Measurements from ENCODE around the gene MAMDC4. TPM values are rescaled to one million over a fixed set of nuclear protein-coding genes. Genes with fewer than 3 reads are reported as not detected.

Gene MAMDC4
- total and polyA plus RNA-seq, 2 of the 13 experiments (the other 11 are each of a cell fraction or from before 2014, with no cell fraction given): 6.0 to 6.8 TPM

GRCh38 chr9:136851941-136852663 is at the start of gene MAMDC4 (continued):
- TF ChIP-seq, protein P1, sequence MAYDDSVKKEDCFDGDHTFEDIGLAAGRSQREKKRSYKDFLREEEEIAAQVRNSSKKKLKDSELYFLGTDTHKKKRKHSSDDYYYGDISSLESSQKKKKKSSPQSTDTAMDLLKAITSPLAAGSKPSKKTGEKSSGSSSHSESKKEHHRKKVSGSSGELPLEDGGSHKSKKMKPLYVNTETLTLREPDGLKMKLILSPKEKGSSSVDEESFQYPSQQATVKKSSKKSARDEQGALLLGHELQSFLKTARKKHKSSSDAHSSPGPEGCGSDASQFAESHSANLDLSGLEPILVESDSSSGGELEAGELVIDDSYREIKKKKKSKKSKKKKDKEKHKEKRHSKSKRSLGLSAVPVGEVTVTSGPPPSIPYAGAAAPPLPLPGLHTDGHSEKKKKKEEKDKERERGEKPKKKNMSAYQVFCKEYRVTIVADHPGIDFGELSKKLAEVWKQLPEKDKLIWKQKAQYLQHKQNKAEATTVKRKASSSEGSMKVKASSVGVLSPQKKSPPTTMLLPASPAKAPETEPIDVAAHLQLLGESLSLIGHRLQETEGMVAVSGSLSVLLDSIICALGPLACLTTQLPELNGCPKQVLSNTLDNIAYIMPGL (CRISPR knock-in tag; IDR thresholded peaks at IDR 0.05; ENCODE audit: borderline replicate concordance in 1 of 2, low read depth in 1 of 2): no peak
- TF ChIP-seq ZC3H4 (CRISPR knock-in tag; IDR thresholded peaks at IDR 0.05; ENCODE audit: borderline replicate concordance) (no peak), ZNF224 (CRISPR knock-in tag; IDR thresholded peaks at IDR 0.05) (0 out of 2 replicates have a peak, but pooled peaks have one; percentile 62), ZNF792 (CRISPR knock-in tag; IDR thresholded peaks at IDR 0.05) (no peak), ZNF446 (CRISPR knock-in tag; IDR thresholded peaks at IDR 0.05) (no peak), IRX3 (CRISPR knock-in tag; IDR thresholded peaks at IDR 0.05; ENCODE audit: borderline replicate concordance, low read depth) (0 out of 2 replicates have a peak, but pooled peaks have one; percentile 7), ZSCAN20 (CRISPR knock-in tag; IDR thresholded peaks at IDR 0.05; ENCODE audit: borderline replicate concordance) (no peak), ZNF552 (CRISPR knock-in tag; IDR thresholded peaks at IDR 0.05; ENCODE audit: borderline replicate concordance) (no peak), RCOR2 (CRISPR knock-in tag; IDR thresholded peaks at IDR 0.05) (no peak), ZNF607 (CRISPR knock-in tag; IDR thresholded peaks at IDR 0.05; ENCODE audit: borderline replicate concordance) (no peak), CBX1 (IDR thresholded peaks at IDR 0.05; ENCODE audit: low read depth) (no peak), UBTF (CRISPR knock-in tag; IDR thresholded peaks at IDR 0.05) (peak; percentile 12; the same call in 1 of the 2 replicates), SMAD1 (CRISPR knock-in tag; IDR thresholded peaks at IDR 0.05; ENCODE audit: borderline replicate concordance, low read depth) (no peak)
- TF ChIP-seq, protein P2, sequence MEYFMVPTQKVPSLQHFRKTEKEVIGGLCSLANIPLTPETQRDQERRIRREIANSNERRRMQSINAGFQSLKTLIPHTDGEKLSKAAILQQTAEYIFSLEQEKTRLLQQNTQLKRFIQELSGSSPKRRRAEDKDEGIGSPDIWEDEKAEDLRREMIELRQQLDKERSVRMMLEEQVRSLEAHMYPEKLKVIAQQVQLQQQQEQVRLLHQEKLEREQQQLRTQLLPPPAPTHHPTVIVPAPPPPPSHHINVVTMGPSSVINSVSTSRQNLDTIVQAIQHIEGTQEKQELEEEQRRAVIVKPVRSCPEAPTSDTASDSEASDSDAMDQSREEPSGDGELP (IDR thresholded peaks at IDR 0.05; ENCODE audit: borderline replicate concordance, low read depth): no peak
- TF ChIP-seq, protein P3, sequence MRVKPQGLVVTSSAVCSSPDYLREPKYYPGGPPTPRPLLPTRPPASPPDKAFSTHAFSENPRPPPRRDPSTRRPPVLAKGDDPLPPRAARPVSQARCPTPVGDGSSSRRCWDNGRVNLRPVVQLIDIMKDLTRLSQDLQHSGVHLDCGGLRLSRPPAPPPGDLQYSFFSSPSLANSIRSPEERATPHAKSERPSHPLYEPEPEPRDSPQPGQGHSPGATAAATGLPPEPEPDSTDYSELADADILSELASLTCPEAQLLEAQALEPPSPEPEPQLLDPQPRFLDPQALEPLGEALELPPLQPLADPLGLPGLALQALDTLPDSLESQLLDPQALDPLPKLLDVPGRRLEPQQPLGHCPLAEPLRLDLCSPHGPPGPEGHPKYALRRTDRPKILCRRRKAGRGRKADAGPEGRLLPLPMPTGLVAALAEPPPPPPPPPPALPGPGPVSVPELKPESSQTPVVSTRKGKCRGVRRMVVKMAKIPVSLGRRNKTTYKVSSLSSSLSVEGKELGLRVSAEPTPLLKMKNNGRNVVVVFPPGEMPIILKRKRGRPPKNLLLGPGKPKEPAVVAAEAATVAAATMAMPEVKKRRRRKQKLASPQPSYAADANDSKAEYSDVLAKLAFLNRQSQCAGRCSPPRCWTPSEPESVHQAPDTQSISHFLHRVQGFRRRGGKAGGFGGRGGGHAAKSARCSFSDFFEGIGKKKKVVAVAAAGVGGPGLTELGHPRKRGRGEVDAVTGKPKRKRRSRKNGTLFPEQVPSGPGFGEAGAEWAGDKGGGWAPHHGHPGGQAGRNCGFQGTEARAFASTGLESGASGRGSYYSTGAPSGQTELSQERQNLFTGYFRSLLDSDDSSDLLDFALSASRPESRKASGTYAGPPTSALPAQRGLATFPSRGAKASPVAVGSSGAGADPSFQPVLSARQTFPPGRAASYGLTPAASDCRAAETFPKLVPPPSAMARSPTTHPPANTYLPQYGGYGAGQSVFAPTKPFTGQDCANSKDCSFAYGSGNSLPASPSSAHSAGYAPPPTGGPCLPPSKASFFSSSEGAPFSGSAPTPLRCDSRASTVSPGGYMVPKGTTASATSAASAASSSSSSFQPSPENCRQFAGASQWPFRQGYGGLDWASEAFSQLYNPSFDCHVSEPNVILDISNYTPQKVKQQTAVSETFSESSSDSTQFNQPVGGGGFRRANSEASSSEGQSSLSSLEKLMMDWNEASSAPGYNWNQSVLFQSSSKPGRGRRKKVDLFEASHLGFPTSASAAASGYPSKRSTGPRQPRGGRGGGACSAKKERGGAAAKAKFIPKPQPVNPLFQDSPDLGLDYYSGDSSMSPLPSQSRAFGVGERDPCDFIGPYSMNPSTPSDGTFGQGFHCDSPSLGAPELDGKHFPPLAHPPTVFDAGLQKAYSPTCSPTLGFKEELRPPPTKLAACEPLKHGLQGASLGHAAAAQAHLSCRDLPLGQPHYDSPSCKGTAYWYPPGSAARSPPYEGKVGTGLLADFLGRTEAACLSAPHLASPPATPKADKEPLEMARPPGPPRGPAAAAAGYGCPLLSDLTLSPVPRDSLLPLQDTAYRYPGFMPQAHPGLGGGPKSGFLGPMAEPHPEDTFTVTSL (CRISPR knock-in tag; IDR thresholded peaks at IDR 0.05; ENCODE audit: borderline replicate concordance): no peak
- TF ChIP-seq, protein P4, sequence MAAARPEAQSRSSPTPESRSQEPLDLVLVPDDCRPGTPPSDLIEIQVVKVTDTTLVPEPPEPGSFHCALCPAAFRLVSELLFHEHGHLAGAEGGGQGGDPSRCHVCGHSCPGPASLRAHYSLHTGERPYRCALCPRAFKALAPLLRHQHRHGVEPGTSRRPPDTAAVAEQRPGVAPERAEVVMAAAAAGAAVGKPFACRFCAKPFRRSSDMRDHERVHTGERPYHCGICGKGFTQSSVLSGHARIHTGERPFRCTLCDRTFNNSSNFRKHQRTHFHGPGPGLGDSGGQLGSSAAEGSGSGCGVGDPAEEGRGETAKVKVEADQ (CRISPR knock-in tag; IDR thresholded peaks at IDR 0.05; ENCODE audit: borderline replicate concordance): no peak
